ENCODE measurements around the gene SMIM36.
"Not testable (repeated sequence)": the region's sequence is repeated elsewhere in the genome, so short reads cannot be mapped to it uniquely, and the experiment has no call there.

Gene SMIM36

GRCh38 chr17:55446581-55447205, 64.6 kb downstream of the SMIM36 start:
- DNase-seq (ENCODE audit: low spot score): no peak
- TF ChIP-seq CTCF (IDR thresholded peaks at IDR 0.05; ENCODE audit: extremely low read depth, missing control alignments): no peak

- not testable (repeated sequence) for DNase-seq (ENCODE audit: low spot score)
Observed at GRCh38 chr17:55446004-55446403, 65.2 kb downstream of the SMIM36 start.

- DNase-seq (ENCODE audit: low spot score): no peak
- TF ChIP-seq CTCF (IDR thresholded peaks at IDR 0.05; ENCODE audit: extremely low read depth, missing control alignments): no peak
Observed at GRCh38 chr17:55444471-55445441, 66.5 kb downstream of the SMIM36 start.

- TF ChIP-seq CTCF (IDR thresholded peaks at IDR 0.05; ENCODE audit: extremely low read depth, missing control alignments): no peak
- no peak for DNase-seq (ENCODE audit: low spot score)
Observed at GRCh38 chr17:55443904-55444303, 67.3 kb downstream of the SMIM36 start.

- no peak for DNase-seq (ENCODE audit: low spot score)
Observed at GRCh38 chr17:55442953-55443683, 68.1 kb downstream of the SMIM36 start.

GRCh38 chr17:55442462-55442861, 68.8 kb downstream of the SMIM36 start:
- TF ChIP-seq CTCF (IDR thresholded peaks at IDR 0.05; ENCODE audit: extremely low read depth, missing control alignments): no peak

More at GRCh38 chr17:55442953-55443683, 68.1 kb downstream of the SMIM36 start:
- TF ChIP-seq CTCF (IDR thresholded peaks at IDR 0.05; ENCODE audit: extremely low read depth, missing control alignments): no peak

GRCh38 chr17:55441544-55441943, 69.7 kb downstream of the SMIM36 start:
- no peak for TF ChIP-seq CTCF (IDR thresholded peaks at IDR 0.05; ENCODE audit: extremely low read depth, missing control alignments)
- no peak for DNase-seq (ENCODE audit: low spot score)

More at GRCh38 chr17:55442462-55442861, 68.8 kb downstream of the SMIM36 start:
- DNase-seq (ENCODE audit: low spot score): no peak

All from GM20000 (cell line).